GM12878 (cell line): Measurements from ENCODE around the gene OPN5.

ENCODE experiments used
- ETV6 ChIP-seq, 2 experiments: fragments of 450-650 bp in 1 of 2; IDR thresholded peaks in 1 of 2; conservative IDR thresholded peaks in 1 of 2; 2 replicates each; pipeline ENCODE4 v1.6.1; 2014; ENCODE audit warnings: antibody characterized with exemption in 1 of 2, borderline replicate concordance in 1 of 2, low read depth in 1 of 2, mild to moderate bottlenecking in 1 of 2, moderate library complexity in 1 of 2
- KAT2A ChIP-seq: conservative IDR thresholded peaks from 2 replicates; pipeline ENCODE4 v1.6.1; 2011; ENCODE audit warnings: low read depth, low read length; ENCODE audit not compliant: control insufficient read depth

DNA sequence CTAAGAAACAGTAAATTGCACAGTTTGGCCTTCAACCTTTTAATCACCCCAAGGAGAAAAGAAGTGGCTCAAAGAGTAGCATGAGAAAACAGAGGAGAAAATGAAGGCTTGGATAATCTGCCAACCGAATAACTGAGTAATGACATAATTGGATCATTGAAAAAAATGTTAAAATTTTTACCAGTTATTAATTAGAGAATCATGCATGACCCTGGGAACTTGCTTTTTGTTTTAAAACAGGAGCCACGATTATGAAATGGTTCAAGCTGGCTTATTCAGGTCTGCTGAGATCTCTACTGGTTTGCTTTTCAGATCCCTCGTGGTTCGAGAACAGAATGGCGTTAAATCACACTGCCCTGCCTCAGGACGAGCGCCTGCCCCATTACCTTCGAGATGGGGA lies at the start of gene OPN5:
- TF ChIP-seq ETV6 (conservative IDR thresholded peaks at IDR 0.05 in 1 of 2, IDR thresholded peaks at IDR 0.05 in 1 of 2; ENCODE audit: borderline replicate concordance in 1 of 2, low read depth in 1 of 2) = no peak
- TF ChIP-seq KAT2A = no peak
